ENCODE measurements around the gene AFAP1L1.
A peak's percentile ranks its signal among the peaks of the same experiment; 100 is the strongest.
"Not testable (repeated sequence)": the region's sequence is repeated elsewhere in the genome, so short reads cannot be mapped to it uniquely, and the experiment has no call there.

AFAP1L1 gene

GRCh38 chr5:149375434-149375833 lies 103.8 kb downstream of the AFAP1L1 start:
- no peak for DNase-seq

DNA sequence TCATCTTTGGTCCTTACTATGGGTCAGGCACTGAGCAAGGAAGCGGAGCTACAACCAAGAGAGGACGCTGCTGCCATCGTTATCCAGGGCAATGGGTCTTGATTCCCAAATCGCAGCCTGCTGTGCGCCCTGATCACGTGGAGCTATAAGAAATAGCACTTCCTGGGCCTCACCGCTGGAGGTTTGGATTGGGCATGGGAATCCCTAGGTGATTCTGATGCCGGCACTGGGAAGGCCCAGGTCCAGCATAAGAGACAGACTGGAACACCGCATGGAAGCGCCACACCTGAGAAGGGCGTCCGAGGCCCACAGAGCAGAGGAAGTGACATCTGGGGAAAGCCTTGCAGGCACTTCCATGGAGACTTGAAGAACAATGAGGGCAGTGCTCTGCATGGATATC lies 104.4 kb downstream of the AFAP1L1 start:
- no peak for DNase-seq

- no peak for DNase-seq
These were observed 105.2 kb downstream of the AFAP1L1 start for GRCh38 chr5:149376711-149377447.

DNA sequence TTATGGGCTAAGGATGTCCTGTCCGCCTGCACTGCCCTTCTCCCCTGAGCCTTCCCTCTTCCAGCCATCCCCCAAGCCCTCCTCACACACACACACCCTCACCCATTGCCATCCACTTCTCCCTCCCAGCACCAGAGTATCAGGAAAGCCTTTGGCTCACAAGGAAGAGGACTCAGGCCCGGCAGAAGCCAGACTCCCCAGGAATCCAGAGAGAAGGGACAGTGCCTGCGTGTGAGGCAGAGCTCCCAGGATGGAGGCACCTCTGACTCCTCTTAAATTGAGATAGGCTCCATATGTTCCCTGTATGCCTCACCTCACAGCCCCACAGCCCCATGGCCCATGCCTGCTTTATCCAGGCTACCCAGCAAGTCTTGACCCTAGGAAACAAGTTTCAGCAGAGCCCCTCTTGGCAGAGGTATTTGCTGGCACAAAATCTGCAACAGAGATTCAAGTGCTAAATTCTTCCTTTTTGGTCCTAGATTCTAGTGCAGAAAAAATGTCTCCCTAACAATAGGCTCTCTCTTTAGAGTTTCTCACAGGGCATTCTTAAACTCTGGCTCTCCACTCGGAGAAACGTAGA lies 106.7 kb downstream of the AFAP1L1 start:
- no peak for DNase-seq

GRCh38 chr5:149379177-149379761 lies 107.6 kb downstream of the AFAP1L1 start, which contains the start of gene IL17B:
Gene IL17B, minus strand, starts transcription at chr5:149379292. Its CDS starts 67 bp downstream, at chr5:149379225.
- DNase-seq: no peak

DNA sequence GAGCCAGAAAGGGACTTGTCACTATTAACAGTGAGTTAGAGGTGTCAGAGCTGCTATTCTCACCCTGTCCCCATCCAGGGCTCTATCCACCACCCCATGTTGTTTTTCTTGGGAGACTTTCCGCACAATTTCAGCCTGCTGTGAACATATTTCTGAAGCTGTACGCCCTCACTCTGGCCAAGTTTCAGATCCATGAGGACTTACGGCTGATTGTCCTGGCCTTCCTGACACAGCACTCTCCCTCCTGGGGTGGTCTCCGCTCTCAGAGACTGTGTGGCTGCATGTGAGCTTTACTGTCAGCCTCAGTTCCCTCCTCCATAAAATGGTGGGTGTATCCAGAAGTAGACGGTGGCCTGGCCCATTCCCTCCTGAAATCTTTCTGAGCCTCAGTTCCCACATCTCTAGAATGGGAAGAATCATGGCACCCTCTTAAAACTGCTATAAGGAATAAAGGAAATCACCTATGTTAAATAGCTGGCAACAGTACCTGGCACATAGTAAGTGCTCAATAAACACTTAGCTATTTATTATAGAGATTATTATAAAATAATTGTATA lies 108.2 kb downstream of the AFAP1L1 start:
- no peak for DNase-seq

GRCh38 chr5:149380466-149381121 lies 108.9 kb downstream of the AFAP1L1 start:
- no peak for DNase-seq

GRCh38 chr5:149381261-149381985 lies 109.8 kb downstream of the AFAP1L1 start:
- DNase-seq: no peak

DNA sequence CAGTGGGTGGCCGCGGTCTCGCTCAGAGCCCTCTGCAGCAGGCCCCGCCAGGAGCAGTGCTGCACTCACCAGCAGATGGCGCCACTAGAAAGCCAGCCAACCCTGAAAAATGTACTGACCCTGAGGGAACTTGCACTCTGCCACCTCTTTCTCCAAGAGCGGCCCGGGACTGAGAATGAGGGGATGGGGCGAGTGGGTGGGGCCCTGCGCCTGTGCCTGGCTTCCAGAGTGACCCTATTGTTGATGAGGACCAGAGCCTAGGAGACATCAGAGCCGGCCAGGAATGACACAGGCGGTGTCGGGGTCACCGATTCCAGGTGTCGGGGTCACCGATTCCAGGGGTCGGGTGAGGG lies 110.3 kb downstream of the AFAP1L1 start:
- DNase-seq: peak; percentile 40 to 62 (median 57)

- no peak for DNase-seq
These were observed 111.0 kb downstream of the AFAP1L1 start for GRCh38 chr5:149382517-149383220.

- no peak for DNase-seq
These were observed 111.7 kb downstream of the AFAP1L1 start for GRCh38 chr5:149383399-149383798.

DNA sequence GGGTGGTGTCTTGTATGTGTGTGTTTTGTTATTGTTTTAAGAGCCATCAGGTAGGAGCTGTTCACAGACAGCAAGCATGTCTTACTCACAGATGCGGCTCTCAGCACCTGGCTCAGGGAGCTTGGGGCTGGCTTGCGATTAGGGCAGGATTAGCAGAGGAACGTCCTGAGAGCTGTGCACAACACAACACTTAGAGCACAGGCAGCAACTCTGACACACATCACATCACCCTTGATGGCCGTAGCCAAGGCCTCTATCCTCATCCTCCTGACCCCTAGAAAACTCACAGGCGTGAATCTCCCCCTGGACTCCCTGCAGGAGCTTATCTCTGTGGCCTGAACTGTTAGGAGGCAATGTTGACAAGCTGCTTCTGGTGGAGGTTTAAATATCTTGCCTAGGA lies 114.5 kb downstream of the AFAP1L1 start:
- DNase-seq: no peak

DNA sequence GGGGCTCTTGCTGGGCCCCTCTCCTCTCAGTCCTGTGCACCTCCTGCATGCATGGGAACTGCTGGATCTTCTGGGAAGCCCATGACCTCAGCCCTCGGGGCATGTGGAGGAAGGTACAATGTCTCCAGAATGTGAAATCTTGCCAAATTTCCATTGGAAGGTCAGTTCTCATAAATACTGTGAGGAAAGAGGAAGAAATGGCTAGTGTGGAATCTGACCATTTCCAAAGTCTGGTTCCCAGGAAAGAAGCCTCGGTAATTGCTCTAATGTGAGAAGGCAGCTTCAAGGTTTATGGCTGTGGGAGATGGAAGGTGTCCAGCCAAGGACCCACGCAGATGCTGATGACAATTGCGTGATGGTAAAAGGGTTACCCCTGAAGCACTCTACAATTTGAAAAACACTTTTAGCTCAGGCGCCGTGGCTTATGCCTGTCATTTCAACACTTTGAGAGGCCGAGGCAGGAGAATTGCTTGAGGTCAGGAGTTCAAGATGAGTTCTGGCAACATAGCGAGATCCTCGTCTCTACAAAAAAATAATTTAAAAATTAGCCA lies 115.5 kb downstream of the AFAP1L1 start:
- DNase-seq: no peak

DNA sequence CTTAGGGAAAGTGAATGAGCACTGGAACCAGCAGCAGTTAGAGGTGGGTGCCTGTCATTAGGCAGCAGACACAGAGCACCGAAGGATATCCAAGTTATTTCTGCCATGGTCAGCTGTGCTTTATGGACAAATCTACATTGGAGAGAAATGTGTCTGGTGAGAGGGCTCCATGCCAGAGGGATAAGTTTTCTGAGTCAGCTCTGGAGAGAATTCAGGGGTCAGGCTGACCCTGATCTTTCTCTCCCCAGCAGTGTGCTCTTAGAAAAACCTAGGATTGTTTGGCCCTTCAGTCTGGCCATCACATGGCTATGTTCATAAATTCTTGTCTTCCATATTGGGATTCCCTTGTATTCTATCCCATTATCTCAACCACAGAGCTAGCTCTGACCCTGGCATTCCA lies 116.3 kb downstream of the AFAP1L1 start:
- DNase-seq: no peak

DNA sequence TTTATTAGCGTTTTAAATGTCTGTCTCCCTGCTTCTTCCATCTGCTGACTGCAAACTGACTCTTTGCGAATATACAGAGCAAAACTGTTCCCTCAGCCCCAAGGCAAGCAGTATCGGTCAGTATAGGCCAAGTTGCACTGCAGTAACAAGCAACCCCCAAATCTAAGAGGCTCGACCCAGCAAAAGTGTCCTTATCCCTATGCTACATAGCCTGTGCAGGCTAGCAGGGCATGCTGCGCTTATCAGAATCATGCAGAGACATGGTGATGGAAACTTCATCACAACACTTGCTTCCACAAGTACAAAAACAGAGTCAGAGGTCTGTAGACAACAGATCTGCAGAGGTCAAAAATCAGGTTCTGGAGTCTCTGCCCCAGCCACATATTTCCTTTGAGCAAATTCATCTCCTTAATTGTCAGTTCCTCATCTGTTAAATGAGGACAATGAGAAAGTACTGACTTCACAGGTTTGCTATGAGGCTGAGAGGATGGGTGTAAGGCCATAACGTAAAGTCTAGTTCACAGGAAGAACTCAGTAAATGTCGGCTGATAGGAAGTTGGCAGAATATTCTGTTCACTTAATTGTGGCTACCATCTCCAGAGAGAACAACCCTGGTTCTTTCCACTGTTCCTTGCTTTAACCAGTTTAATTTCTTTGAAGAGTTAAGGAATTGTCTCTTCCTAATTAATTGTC lies 117.0 kb downstream of the AFAP1L1 start:
- DNase-seq: no peak

DNA sequence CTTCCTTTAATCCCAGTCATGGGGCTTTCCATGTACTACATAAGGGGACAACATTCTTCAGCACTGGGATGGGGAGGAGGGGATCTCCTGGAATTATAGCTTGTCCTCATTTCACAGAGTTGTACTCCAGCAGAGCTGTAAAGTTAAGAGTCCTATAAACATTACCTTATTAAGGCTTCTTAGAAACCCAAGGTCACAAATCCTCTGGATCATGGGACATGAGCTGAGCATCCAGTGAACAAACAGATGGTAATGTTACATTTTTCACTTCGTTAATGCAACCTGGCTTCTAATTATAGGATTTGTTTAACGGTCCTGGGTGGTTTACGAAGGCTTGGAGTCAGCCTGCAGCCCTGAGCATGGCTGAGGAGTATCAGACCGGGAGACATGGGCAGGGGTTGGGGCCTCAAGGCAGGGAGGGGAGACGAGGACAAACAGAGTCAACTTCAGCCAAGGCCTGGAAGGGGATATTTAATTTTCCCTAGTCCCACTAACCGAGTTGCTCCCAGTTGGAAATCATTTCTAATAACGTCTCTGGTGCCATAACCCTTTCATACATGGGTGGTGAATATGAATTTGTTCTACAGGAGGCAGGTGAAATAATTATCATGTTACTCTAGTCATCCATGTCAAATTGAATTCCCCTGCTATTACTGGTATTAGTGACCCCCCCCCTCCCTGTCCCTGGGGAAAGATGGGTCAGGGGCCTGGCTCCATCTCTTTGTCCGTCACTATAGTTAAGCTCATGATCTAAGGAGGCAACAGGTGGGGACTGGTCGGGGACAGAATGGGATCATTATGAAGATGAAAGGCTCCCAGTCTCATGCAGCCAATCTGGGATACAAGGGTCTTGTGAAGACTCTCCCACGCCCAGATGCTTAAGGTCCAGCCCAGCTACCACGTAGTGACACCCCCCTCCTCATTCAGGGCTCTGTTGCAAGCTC lies 118.2 kb downstream of the AFAP1L1 start:
- DNase-seq: no peak

- not testable (repeated sequence) for DNase-seq
These were observed 119.4 kb downstream of the AFAP1L1 start for GRCh38 chr5:149391076-149391475.
